DND-41 (cell line): ENCODE measurements around the gene PTGS1.

Experiments
- EZH2 ChIP-seq: IDR thresholded peaks from 3 replicates; pipeline ENCODE4 v1.6.1; 2012; ENCODE audit warnings: borderline replicate concordance, low read depth, mild to moderate bottlenecking, moderate library complexity, low read length, inconsistent platforms; ENCODE audit not compliant: severe bottlenecking
- TF ChIP-seq, protein P1 (sequence below): IDR thresholded peaks from 2 replicates; pipeline ENCODE4 v1.5.1; 2012; ENCODE audit warnings: borderline replicate concordance, low read length, moderate library complexity, mild to moderate bottlenecking; ENCODE audit not compliant: poor library complexity, severe bottlenecking; ENCODE audit errors: extremely low read depth

- no peak for TF ChIP-seq EZH2
- TF ChIP-seq, protein P1, sequence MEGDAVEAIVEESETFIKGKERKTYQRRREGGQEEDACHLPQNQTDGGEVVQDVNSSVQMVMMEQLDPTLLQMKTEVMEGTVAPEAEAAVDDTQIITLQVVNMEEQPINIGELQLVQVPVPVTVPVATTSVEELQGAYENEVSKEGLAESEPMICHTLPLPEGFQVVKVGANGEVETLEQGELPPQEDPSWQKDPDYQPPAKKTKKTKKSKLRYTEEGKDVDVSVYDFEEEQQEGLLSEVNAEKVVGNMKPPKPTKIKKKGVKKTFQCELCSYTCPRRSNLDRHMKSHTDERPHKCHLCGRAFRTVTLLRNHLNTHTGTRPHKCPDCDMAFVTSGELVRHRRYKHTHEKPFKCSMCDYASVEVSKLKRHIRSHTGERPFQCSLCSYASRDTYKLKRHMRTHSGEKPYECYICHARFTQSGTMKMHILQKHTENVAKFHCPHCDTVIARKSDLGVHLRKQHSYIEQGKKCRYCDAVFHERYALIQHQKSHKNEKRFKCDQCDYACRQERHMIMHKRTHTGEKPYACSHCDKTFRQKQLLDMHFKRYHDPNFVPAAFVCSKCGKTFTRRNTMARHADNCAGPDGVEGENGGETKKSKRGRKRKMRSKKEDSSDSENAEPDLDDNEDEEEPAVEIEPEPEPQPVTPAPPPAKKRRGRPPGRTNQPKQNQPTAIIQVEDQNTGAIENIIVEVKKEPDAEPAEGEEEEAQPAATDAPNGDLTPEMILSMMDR = no peak
Observed at GRCh38 chr9:122355336-122355875, 15.4 kb upstream of the PTGS1 start.
